OCI-LY3 (cell line): Measurements from ENCODE around the gene TMEM259.

ENCODE experiments used
- CTCF ChIP-seq: fragments of 200-600, 300-600 bp; sonication (generic); IDR thresholded peaks from 2 replicates; pipeline ENCODE4 v1.5.1; 2014; ENCODE audit warnings: antibody characterized with exemption, low read length, low read depth
- EZH2phosphoT487 ChIP-seq: fragments of 200-600 bp; shearing (Covaris generic); IDR thresholded peaks from 2 replicates; pipeline ENCODE4 v1.6.1; 2018; ENCODE audit warnings: antibody characterized with exemption, mixed run types, low read depth

- TF ChIP-seq CTCF, result no peak
- TF ChIP-seq EZH2phosphoT487, result no peak
These were observed 55.9 kb downstream of the TMEM259 start for GRCh38 chr19:964761-965694.
